ENCODE measurements around the gene CYP17A1. TPM values are rescaled to one million over a fixed set of nuclear protein-coding genes. Genes with fewer than 3 reads are reported as not detected.
A peak's percentile ranks its signal among the peaks of the same experiment; 100 is the strongest.
"Not testable (repeated sequence)": the region's sequence is repeated elsewhere in the genome, so short reads cannot be mapped to it uniquely, and the experiment has no call there.

The CYP17A1 gene
- total RNA-seq, 1 donor: under 0.01 TPM

- H3K27ac ChIP-seq (ENCODE audit: low read depth, low read length): no peak overlapping the region
- H3K4me1 ChIP-seq (ENCODE audit: insufficient read depth, low read length): peaks cover 5% of the 10 kb centered on the region
- H3K79me2 ChIP-seq (ENCODE audit: insufficient read depth, low read length): no peaks in the 10 kb centered on the region
- H3K4me2 ChIP-seq (ENCODE audit: insufficient read depth, low read length): no peak overlapping the region
- H3K27me3 ChIP-seq (ENCODE audit: insufficient read depth, low read length): no peaks in the 10 kb centered on the region
- H3K4me3 ChIP-seq (ENCODE audit: insufficient read depth, low read length): no peak overlapping the region
- no peak overlapping the region for H2AFZ ChIP-seq (ENCODE audit: low read length)
- H3K9me3 ChIP-seq (ENCODE audit: low read depth, low read length): no peaks in the 10 kb centered on the region
- DNase-seq (ENCODE audit: insufficient read length, low spot score, missing footprints): no peak
- H4K20me1 ChIP-seq (ENCODE audit: insufficient read depth, low read length): no peaks in the 10 kb centered on the region
- H3K36me3 ChIP-seq (ENCODE audit: insufficient read depth, low read length): peaks cover 12% of the 10 kb centered on the region
- TF ChIP-seq CTCF (IDR thresholded peaks at IDR 0.05; ENCODE audit: extremely low read depth, low read depth, low read length): no peak
Observed at GRCh38 chr10:102865620-102866019, 28.4 kb upstream of the CYP17A1 start.

GRCh38 chr10:102863660-102864059, 26.4 kb upstream of the CYP17A1 start:
- H3K9me3 ChIP-seq (ENCODE audit: low read depth, low read length): no peaks in the 10 kb centered on the region
- no peak for TF ChIP-seq CTCF (IDR thresholded peaks at IDR 0.05; ENCODE audit: extremely low read depth, low read depth, low read length)
- no peak overlapping the region for H3K4me3 ChIP-seq (ENCODE audit: insufficient read depth, low read length)
- no peaks in the 10 kb centered on the region for H3K4me1 ChIP-seq (ENCODE audit: insufficient read depth, low read length)
- H3K4me2 ChIP-seq (ENCODE audit: insufficient read depth, low read length): no peak overlapping the region
- H3K36me3 ChIP-seq (ENCODE audit: insufficient read depth, low read length): peaks cover 12% of the 10 kb centered on the region
- peaks cover 2% of the 10 kb centered on the region for H3K79me2 ChIP-seq (ENCODE audit: insufficient read depth, low read length)
- H3K27me3 ChIP-seq (ENCODE audit: insufficient read depth, low read length): no peaks in the 10 kb centered on the region
- H2AFZ ChIP-seq (ENCODE audit: low read length): no peak overlapping the region
- H4K20me1 ChIP-seq (ENCODE audit: insufficient read depth, low read length): no peaks in the 10 kb centered on the region
- no peak overlapping the region for H3K27ac ChIP-seq (ENCODE audit: low read depth, low read length)
- no peak for DNase-seq (ENCODE audit: insufficient read length, low spot score, missing footprints)

GRCh38 chr10:102859911-102860310, 22.7 kb upstream of the CYP17A1 start:
- H3K36me3 ChIP-seq (ENCODE audit: insufficient read depth, low read length): peaks cover 12% of the 10 kb centered on the region
- TF ChIP-seq CTCF (IDR thresholded peaks at IDR 0.05; ENCODE audit: extremely low read depth, low read depth, low read length): no peak
- no peak for DNase-seq (ENCODE audit: insufficient read length, low spot score, missing footprints)
- no peaks in the 10 kb centered on the region for H3K27me3 ChIP-seq (ENCODE audit: insufficient read depth, low read length)
- no peak overlapping the region for H3K27ac ChIP-seq (ENCODE audit: low read depth, low read length)
- peaks cover 12% of the 10 kb centered on the region for H3K4me1 ChIP-seq (ENCODE audit: insufficient read depth, low read length)
- H3K4me2 ChIP-seq (ENCODE audit: insufficient read depth, low read length): no peak overlapping the region
- H3K79me2 ChIP-seq (ENCODE audit: insufficient read depth, low read length): peaks cover 14% of the 10 kb centered on the region
- no peaks in the 10 kb centered on the region for H4K20me1 ChIP-seq (ENCODE audit: insufficient read depth, low read length)
- H3K4me3 ChIP-seq (ENCODE audit: insufficient read depth, low read length): no peak overlapping the region
- no peaks in the 10 kb centered on the region for H3K9me3 ChIP-seq (ENCODE audit: low read depth, low read length)
- no peak overlapping the region for H2AFZ ChIP-seq (ENCODE audit: low read length)

- H3K9me3 ChIP-seq (ENCODE audit: low read depth, low read length): no peaks in the 10 kb centered on the region
- H2AFZ ChIP-seq (ENCODE audit: low read length): no peak overlapping the region
- no peak overlapping the region for H3K27ac ChIP-seq (ENCODE audit: low read depth, low read length)
- no peak for TF ChIP-seq CTCF (IDR thresholded peaks at IDR 0.05; ENCODE audit: extremely low read depth, low read depth, low read length)
- H3K27me3 ChIP-seq (ENCODE audit: insufficient read depth, low read length): no peaks in the 10 kb centered on the region
- DNase-seq (ENCODE audit: insufficient read length, low spot score, missing footprints): no peak
- no peak overlapping the region for H3K4me3 ChIP-seq (ENCODE audit: insufficient read depth, low read length)
- peak overlapping the region; percentile 84 for H3K4me2 ChIP-seq (ENCODE audit: insufficient read depth, low read length)
- H4K20me1 ChIP-seq (ENCODE audit: insufficient read depth, low read length): no peaks in the 10 kb centered on the region
- peaks cover 4% of the 10 kb centered on the region for H3K36me3 ChIP-seq (ENCODE audit: insufficient read depth, low read length)
- peaks cover 14% of the 10 kb centered on the region for H3K79me2 ChIP-seq (ENCODE audit: insufficient read depth, low read length)
- H3K4me1 ChIP-seq (ENCODE audit: insufficient read depth, low read length): peaks cover 12% of the 10 kb centered on the region
Observed at GRCh38 chr10:102856758-102857424, 19.7 kb upstream of the CYP17A1 start.

- Histone ChIP-seq H3K4me2 (ENCODE audit: insufficient read depth, low read length) (peak overlapping the region; percentile 84), H3K4me1 (ENCODE audit: insufficient read depth, low read length) (peaks cover 12% of the 10 kb centered on the region), H3K27ac (ENCODE audit: low read depth, low read length) (peak overlapping the region; percentile 21), H3K79me2 (ENCODE audit: insufficient read depth, low read length) (peaks cover 14% of the 10 kb centered on the region), H2AFZ (ENCODE audit: low read length) (peak overlapping the region; percentile 2)
- H3K36me3 ChIP-seq (ENCODE audit: insufficient read depth, low read length); H3K9me3 ChIP-seq (ENCODE audit: low read depth, low read length); H3K27me3 ChIP-seq (ENCODE audit: insufficient read depth, low read length); H4K20me1 ChIP-seq (ENCODE audit: insufficient read depth, low read length); H3K4me3 ChIP-seq (ENCODE audit: insufficient read depth, low read length): not testable (repeated sequence)
- peak; percentile 93 for DNase-seq (ENCODE audit: insufficient read length, low spot score, missing footprints)
Observed at GRCh38 chr10:102855731-102856436, 18.7 kb upstream of the CYP17A1 start.

GRCh38 chr10:102853237-102853636, 16.0 kb upstream of the CYP17A1 start:
- H3K27ac ChIP-seq (ENCODE audit: low read depth, low read length); H3K4me3 ChIP-seq (ENCODE audit: insufficient read depth, low read length); H4K20me1 ChIP-seq (ENCODE audit: insufficient read depth, low read length); H3K27me3 ChIP-seq (ENCODE audit: insufficient read depth, low read length); H2AFZ ChIP-seq (ENCODE audit: low read length); H3K36me3 ChIP-seq (ENCODE audit: insufficient read depth, low read length); H3K9me3 ChIP-seq (ENCODE audit: low read depth, low read length); H3K4me2 ChIP-seq (ENCODE audit: insufficient read depth, low read length); DNase-seq (ENCODE audit: insufficient read length, low spot score, missing footprints): not testable (repeated sequence)
- Histone ChIP-seq H3K79me2 (ENCODE audit: insufficient read depth, low read length) (peaks cover 11% of the 10 kb centered on the region), H3K4me1 (ENCODE audit: insufficient read depth, low read length) (peaks cover 12% of the 10 kb centered on the region)

All from osteoblast (primary cell).